HCT116 (cell line): Measurements from ENCODE around the gene MORF4L1. TPM values are rescaled to one million over a fixed set of nuclear protein-coding genes. Genes with fewer than 3 reads are reported as not detected.

Experiments used
- ATAC-seq: fragments of 200-7000 bp; cut with Tn5 transposase; 2 replicates; pipeline ENCODE4 v1.9.1; 2020; ENCODE audit warnings: mild to moderate bottlenecking, moderate library complexity
- BruUV-seq: library from RNA; stranded (reverse); fragments of 400-500 nt; replicated peaks from 2 replicates; lab custom pipeline; 2021; lab: Mats Ljungman, UMichigan
- CTCF ChIA-PET: fragments of 300-600 bp; sonication (Branson Sonifier 250); formaldehyde crosslinking; loops from one replicate; lab custom pipeline; 2021; ENCODE audit warnings: antibody characterized with exemption; lab: Charles Lee
- POLR2A ChIA-PET: fragments of 300-600, 350-600 bp; sonication (Branson Sonifier 250); formaldehyde crosslinking; loops from one replicate; lab custom pipeline; 2021; ENCODE audit warnings: antibody characterized with exemption; lab: Charles Lee
- RAD21 ChIA-PET, 2 experiments: fragments of 300-600 bp; sonication (Branson Sonifier 250); formaldehyde crosslinking; loops; one replicate each; lab custom pipeline; 2023; ENCODE audit warnings: low total read pairs in 2 of 2; ENCODE audit not compliant: uncharacterized antibody in 2 of 2, unreplicated experiment in 2 of 2, low non-redundant PET in 1 of 2; lab: Charles Lee
- DNase-seq: peaks from one replicate; pipeline ENCODE4 v3.0.0-alpha.2; 2010; ENCODE audit warnings: low read depth, low spot score
- H2AFZ ChIP-seq: fragments of 200-600 bp; shearing (Covaris generic), sonication (generic); 2 replicates; pipeline ENCODE4 v1.6.1; 2017; ENCODE audit warnings: low read depth, mixed run types, mixed read lengths, antibody characterized with exemption, low read length; ENCODE audit not compliant: poor library complexity, severe bottlenecking
- H3K27ac ChIP-seq: 2 replicates; pipeline ENCODE4 v1.5.1; 2012; ENCODE audit warnings: low read depth, low read length
- H3K27me3 ChIP-seq: fragments of 200-600 bp; sonication (generic); 2 replicates; pipeline ENCODE4 v1.6.1; 2016; ENCODE audit warnings: mixed run types, low read length, mixed read lengths; ENCODE audit not compliant: insufficient read depth
- H3K36me3 ChIP-seq, 2 experiments: fragments of 200-500 bp in 1 of 2; fragments of 200-600 bp in 1 of 2; sonication (Bioruptor generic) in 1 of 2; sonication (generic) in 1 of 2; 2 replicates each; pipeline versions ENCODE4 v1.5.1 to v1.6.1; 2014 to 2016; ENCODE audit warnings: low read length in 2 of 2, inconsistent platforms in 1 of 2, mixed read lengths in 1 of 2, mixed run types in 1 of 2; ENCODE audit not compliant: insufficient read depth in 2 of 2, control insufficient read depth in 1 of 2
- H3K4me1 ChIP-seq, 2 experiments: fragments of 200-600 bp in 1 of 2; sonication (generic) in 1 of 2; 2 replicates each; pipeline versions ENCODE4 v1.5.1 to v1.6.1; 2012 to 2017; ENCODE audit warnings: low read length in 2 of 2, inconsistent platforms in 1 of 2, mild to moderate bottlenecking in 1 of 2, mixed read lengths in 1 of 2, mixed run types in 1 of 2, moderate library complexity in 1 of 2; ENCODE audit not compliant: insufficient read depth in 2 of 2, control insufficient read depth in 1 of 2
- H3K4me2 ChIP-seq: fragments of 200-600 bp; sonication (generic); 2 replicates; pipeline ENCODE4 v1.6.1; 2017; ENCODE audit warnings: mixed run types, low read length, mixed read lengths
- H3K4me3 ChIP-seq, 2 experiments: fragments of 200-600 bp in 1 of 2; sonication (generic) in 1 of 2; replicated peaks in 1 of 2; 2 replicates each; pipeline ENCODE4 v1.5.1; 2011 to 2016; ENCODE audit warnings: low read length in 2 of 2, control low read depth in 1 of 2, low read depth in 1 of 2, mild to moderate bottlenecking in 1 of 2, mixed read lengths in 1 of 2, mixed run types in 1 of 2
- H3K79me2 ChIP-seq: fragments of 200-600 bp; sonication (generic); 2 replicates; pipeline ENCODE4 v1.6.1; 2017; ENCODE audit warnings: mild to moderate bottlenecking, mixed run types, low read length, moderate library complexity, mixed read lengths; ENCODE audit not compliant: insufficient read depth
- H3K9ac ChIP-seq: fragments of 200-600 bp; sonication (generic); 2 replicates; pipeline ENCODE4 v1.6.1; 2016; ENCODE audit warnings: low read length, mixed read lengths
- H3K9me2 ChIP-seq: fragments of 200-600 bp; sonication (generic), shearing (Covaris generic); 2 replicates; pipeline ENCODE4 v1.6.1; 2017; ENCODE audit warnings: mixed run types, mild to moderate bottlenecking, moderate library complexity; ENCODE audit not compliant: insufficient read depth
- H3K9me3 ChIP-seq, 2 experiments: fragments of 200-500 bp in 1 of 2; fragments of 200-600 bp in 1 of 2; sonication (Bioruptor generic) in 1 of 2; sonication (generic) in 1 of 2; 2 replicates each; pipeline ENCODE4 v1.6.1; 2014 to 2017; ENCODE audit warnings: low read length in 2 of 2, mixed read lengths in 2 of 2, inconsistent platforms in 1 of 2, low read depth in 1 of 2, mild to moderate bottlenecking in 1 of 2, mixed run types in 1 of 2, moderate library complexity in 1 of 2; ENCODE audit not compliant: control insufficient read depth in 1 of 2, insufficient read depth in 1 of 2
- H4K20me1 ChIP-seq: fragments of 200-600 bp; sonication (generic), shearing (Covaris generic); 2 replicates; pipeline ENCODE4 v1.6.1; 2017; ENCODE audit warnings: mixed run types, mild to moderate bottlenecking, moderate library complexity; ENCODE audit not compliant: insufficient read depth
- ATF3 ChIP-seq: IDR thresholded peaks from 2 replicates; pipeline ENCODE4 v1.6.1; 2012
- CBX3 ChIP-seq: IDR thresholded peaks from 2 replicates; pipeline ENCODE4 v1.6.1; 2012; ENCODE audit warnings: low read depth
- CEBPB ChIP-seq: IDR thresholded peaks from 2 replicates; pipeline ENCODE4 v1.6.1; 2012; ENCODE audit warnings: low read depth
- ELF1 ChIP-seq: IDR thresholded peaks from 2 replicates; pipeline ENCODE4 v1.6.1; 2012; ENCODE audit warnings: low read depth, borderline replicate concordance
- EZH2 ChIP-seq: fragments of 200-600 bp; sonication (generic); IDR thresholded peaks from 2 replicates; pipeline ENCODE4 v1.6.1; 2017; ENCODE audit warnings: antibody characterized with exemption, mixed run types
- JUND ChIP-seq: IDR thresholded peaks from 2 replicates; pipeline ENCODE4 v1.6.1; 2012
- POLR2AphosphoS5 ChIP-seq: IDR thresholded peaks from 2 replicates; pipeline ENCODE4 v1.6.1; 2011; ENCODE audit warnings: mild to moderate bottlenecking, low read depth, low read length, moderate library complexity
- SRF ChIP-seq: IDR thresholded peaks from 2 replicates; pipeline ENCODE4 v1.6.1; 2012; ENCODE audit warnings: low read depth
- TCF7L2 ChIP-seq: IDR thresholded peaks from 2 replicates; pipeline ENCODE4 v1.7.0; 2011; ENCODE audit warnings: borderline replicate concordance, inconsistent platforms; ENCODE audit not compliant: insufficient read depth, insufficient read length; ENCODE audit errors: extremely low read depth
- YY1 ChIP-seq: IDR thresholded peaks from 2 replicates; pipeline ENCODE4 v1.6.1; 2011; ENCODE audit warnings: low read length, low read depth, moderate library complexity, mild to moderate bottlenecking; ENCODE audit not compliant: insufficient replicate concordance; ENCODE audit errors: extremely low read depth
- ZBTB33 ChIP-seq: IDR thresholded peaks from 2 replicates; pipeline ENCODE4 v1.6.1; 2011; ENCODE audit warnings: mild to moderate bottlenecking, low read length, moderate library complexity; ENCODE audit not compliant: insufficient replicate concordance; ENCODE audit errors: extremely low read depth
- ZFX ChIP-seq: fragments of 450-650 bp; IDR thresholded peaks from 2 replicates; pipeline ENCODE4 v1.6.1; 2017
- ZNF274 ChIP-seq: fragments of 200-500 bp; sonication (Bioruptor generic); IDR thresholded peaks from 2 replicates; pipeline ENCODE4 v1.6.1; 2014; ENCODE audit warnings: mild to moderate bottlenecking, low read depth, low read length, inconsistent platforms
- intact Hi-C: fragments of 100-400 bp; cut with micrococcal nuclease; formaldehyde crosslinking; loops from 2 replicates; pipeline ENCODE4 v1.10.0; 2022
- total RNA-seq: library from RNA; stranded (reverse); gene quantifications from one replicate; pipeline ENCODE4 v1.2.1, GENCODE V29; 2021; ENCODE audit not compliant: unreplicated experiment

MORF4L1 gene
- total RNA-seq, 1 experiment from 2014 or later, result 273 TPM

- TF ChIP-seq ZNF274, result no peak
- no peak for TF ChIP-seq ATF3
- TF ChIP-seq ELF1, result no peak
- no peak for TF ChIP-seq CBX3
- no peak for TF ChIP-seq CEBPB
- no peak for TF ChIP-seq ZBTB33
- no peak for TF ChIP-seq ZFX
- TF ChIP-seq POLR2AphosphoS5, result no peak
- TF ChIP-seq YY1, result no peak
- TF ChIP-seq EZH2, result no peak
- no peak for TF ChIP-seq SRF
Observed at GRCh38 chr15:78850941-78851755, 21.5 kb upstream of the MORF4L1 start (continued).

- H3K4me3 ChIP-seq, result no peak overlapping the region
- H2AFZ ChIP-seq, result no peak overlapping the region
- ChIA-PET CTCF (no interaction called here), RAD21 (no interaction called here), POLR2A (no interaction called here)
- BruUV-seq, result no TSS peak
- DNase-seq (no peak), ATAC-seq (no peak)
- no peaks in the 10 kb centered on the region for H3K27me3 ChIP-seq
- H3K27ac ChIP-seq, result no peak overlapping the region
- no peaks in the 10 kb centered on the region for H3K9me2 ChIP-seq
- H3K9ac ChIP-seq, result no peak overlapping the region
- no peaks in the 10 kb centered on the region for H3K79me2 ChIP-seq
- no peaks in the 10 kb centered on the region for H3K36me3 ChIP-seq
- intact Hi-C loops, result no loop called here
- H4K20me1 ChIP-seq, result no peaks in the 10 kb centered on the region
- no peak for TF ChIP-seq JUND
- TF ChIP-seq TCF7L2, result no peak
- TF ChIP-seq, all 23 proteins: peak for 0
- no peak overlapping the region for H3K4me2 ChIP-seq
- H3K9me3 ChIP-seq, result no peaks in the 10 kb centered on the region
- 0 out of 4 replicates have a peak, but pooled peaks cover 0 to 3% of the 10 kb centered on the region in 2 experiments for H3K4me1 ChIP-seq
Observed at GRCh38 chr15:78853500-78853899, 19.2 kb upstream of the MORF4L1 start.
